ENCODE results near the gene ACP1.

DNA sequence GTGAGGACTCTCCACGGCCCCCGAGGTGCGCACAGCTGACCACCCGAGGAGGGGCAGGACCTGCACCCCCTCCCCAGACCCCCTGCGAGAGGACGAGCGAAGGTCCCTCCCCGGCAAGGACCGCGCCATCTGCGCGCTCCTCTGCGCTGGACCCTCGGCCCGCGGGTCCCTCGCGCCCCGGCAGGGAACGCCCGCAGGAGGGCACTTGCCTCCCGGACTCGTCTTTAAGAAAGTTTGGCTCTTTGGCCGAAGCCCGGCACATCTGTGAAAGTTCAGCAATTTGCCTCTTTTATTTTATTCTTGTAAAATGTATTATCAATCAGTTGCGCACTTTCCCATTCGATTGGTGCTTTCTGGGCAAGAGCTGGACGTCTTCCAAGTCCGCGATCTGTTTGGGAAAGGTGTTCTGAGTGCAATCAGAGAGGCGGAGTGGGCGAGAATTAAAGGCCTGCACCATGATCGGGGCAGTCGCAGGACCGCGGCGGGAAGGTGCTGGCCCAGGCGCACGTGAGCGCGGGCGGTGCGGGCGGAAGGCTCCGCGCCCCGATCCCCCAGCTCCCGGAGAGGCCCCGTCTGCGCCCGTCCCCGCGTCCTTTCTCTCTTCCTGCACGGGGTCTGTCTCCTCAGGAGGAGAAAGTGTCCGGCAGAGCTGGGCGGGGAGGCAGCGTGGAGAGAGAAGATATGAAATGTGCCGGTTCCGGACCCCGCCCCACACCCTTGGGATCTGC is 24.8 kb downstream of the ACP1 start:
- TF ChIP-seq, protein P1, sequence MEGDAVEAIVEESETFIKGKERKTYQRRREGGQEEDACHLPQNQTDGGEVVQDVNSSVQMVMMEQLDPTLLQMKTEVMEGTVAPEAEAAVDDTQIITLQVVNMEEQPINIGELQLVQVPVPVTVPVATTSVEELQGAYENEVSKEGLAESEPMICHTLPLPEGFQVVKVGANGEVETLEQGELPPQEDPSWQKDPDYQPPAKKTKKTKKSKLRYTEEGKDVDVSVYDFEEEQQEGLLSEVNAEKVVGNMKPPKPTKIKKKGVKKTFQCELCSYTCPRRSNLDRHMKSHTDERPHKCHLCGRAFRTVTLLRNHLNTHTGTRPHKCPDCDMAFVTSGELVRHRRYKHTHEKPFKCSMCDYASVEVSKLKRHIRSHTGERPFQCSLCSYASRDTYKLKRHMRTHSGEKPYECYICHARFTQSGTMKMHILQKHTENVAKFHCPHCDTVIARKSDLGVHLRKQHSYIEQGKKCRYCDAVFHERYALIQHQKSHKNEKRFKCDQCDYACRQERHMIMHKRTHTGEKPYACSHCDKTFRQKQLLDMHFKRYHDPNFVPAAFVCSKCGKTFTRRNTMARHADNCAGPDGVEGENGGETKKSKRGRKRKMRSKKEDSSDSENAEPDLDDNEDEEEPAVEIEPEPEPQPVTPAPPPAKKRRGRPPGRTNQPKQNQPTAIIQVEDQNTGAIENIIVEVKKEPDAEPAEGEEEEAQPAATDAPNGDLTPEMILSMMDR (IDR thresholded peaks at IDR 0.05; ENCODE audit: borderline replicate concordance, extremely low read depth, low read length, poor library complexity, severe bottlenecking): no peak
- TF ChIP-seq EZH2 (IDR thresholded peaks at IDR 0.05; ENCODE audit: borderline replicate concordance, low read depth, low read length, severe bottlenecking): no peak
